Choroid plexus epithelial cell (primary cell): Measurements from ENCODE around the gene MSN.

Source experiments
- DNase-seq: peaks from one replicate; pipeline ENCODE4 v3.0.0-alpha.2; 2010; ENCODE audit warnings: low read depth
- H3K4me3 ChIP-seq: 2 replicates; pipeline ENCODE4 v1.5.1; 2011; ENCODE audit warnings: low read depth, mild to moderate bottlenecking, control low read depth, low read length, moderate library complexity
- TF ChIP-seq, protein P1 (sequence below): conservative IDR thresholded peaks from 2 replicates; pipeline ENCODE4 v1.5.1; 2011; ENCODE audit warnings: low read depth, mild to moderate bottlenecking, control low read depth, inconsistent platforms, low read length, moderate library complexity

The MSN gene

GRCh38 chrX:65657659-65658058 is 9.8 kb upstream of the MSN start:
- no peak overlapping the region for H3K4me3 ChIP-seq
- no peak for DNase-seq
- TF ChIP-seq, protein P1, sequence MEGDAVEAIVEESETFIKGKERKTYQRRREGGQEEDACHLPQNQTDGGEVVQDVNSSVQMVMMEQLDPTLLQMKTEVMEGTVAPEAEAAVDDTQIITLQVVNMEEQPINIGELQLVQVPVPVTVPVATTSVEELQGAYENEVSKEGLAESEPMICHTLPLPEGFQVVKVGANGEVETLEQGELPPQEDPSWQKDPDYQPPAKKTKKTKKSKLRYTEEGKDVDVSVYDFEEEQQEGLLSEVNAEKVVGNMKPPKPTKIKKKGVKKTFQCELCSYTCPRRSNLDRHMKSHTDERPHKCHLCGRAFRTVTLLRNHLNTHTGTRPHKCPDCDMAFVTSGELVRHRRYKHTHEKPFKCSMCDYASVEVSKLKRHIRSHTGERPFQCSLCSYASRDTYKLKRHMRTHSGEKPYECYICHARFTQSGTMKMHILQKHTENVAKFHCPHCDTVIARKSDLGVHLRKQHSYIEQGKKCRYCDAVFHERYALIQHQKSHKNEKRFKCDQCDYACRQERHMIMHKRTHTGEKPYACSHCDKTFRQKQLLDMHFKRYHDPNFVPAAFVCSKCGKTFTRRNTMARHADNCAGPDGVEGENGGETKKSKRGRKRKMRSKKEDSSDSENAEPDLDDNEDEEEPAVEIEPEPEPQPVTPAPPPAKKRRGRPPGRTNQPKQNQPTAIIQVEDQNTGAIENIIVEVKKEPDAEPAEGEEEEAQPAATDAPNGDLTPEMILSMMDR, result no peak

DNA sequence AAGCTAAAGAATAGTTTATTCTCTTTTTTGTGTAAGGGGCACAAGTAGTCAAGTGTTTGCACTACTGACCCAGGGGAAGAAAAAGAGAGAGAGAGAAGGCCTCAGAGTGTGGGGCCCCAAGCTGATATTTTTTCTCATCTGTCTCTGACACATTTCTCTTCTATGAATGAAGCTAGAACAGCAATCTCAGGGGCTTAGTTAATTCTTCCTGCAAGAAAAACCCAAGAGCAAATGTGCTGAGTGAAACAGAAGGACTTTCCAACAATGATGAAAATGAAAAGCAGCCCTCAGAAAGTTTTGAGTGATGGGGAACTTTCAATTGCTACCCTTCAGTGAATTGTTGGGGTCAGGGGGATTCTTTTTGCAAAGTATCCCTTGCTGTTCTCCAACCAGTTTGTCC is 9.2 kb upstream of the MSN start:
- no peak for DNase-seq
- no peak overlapping the region for H3K4me3 ChIP-seq
- TF ChIP-seq, protein P1, result no peak

DNA sequence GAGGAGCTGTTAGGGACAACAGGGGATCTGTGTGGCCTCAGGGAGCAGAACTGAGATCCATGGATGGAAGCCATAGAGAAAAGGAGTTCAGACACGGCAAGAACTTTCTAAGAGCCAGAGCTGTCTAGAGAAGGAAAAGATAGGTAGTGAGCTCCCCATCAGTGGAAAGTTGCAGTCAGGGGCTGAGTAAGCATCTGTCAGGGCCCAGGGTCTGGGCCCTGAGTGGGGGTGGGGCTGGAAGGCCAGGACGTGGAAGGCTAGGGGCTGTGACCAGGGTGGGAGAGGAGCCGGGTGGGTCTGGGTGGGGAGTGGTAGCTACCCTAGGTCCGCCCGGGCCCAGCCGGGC is 324 bp upstream of the MSN start:
- DNase-seq, result no peak
- TF ChIP-seq, protein P1, result no peak
- H3K4me3 ChIP-seq, result peak overlapping the region; percentile 14

DNA sequence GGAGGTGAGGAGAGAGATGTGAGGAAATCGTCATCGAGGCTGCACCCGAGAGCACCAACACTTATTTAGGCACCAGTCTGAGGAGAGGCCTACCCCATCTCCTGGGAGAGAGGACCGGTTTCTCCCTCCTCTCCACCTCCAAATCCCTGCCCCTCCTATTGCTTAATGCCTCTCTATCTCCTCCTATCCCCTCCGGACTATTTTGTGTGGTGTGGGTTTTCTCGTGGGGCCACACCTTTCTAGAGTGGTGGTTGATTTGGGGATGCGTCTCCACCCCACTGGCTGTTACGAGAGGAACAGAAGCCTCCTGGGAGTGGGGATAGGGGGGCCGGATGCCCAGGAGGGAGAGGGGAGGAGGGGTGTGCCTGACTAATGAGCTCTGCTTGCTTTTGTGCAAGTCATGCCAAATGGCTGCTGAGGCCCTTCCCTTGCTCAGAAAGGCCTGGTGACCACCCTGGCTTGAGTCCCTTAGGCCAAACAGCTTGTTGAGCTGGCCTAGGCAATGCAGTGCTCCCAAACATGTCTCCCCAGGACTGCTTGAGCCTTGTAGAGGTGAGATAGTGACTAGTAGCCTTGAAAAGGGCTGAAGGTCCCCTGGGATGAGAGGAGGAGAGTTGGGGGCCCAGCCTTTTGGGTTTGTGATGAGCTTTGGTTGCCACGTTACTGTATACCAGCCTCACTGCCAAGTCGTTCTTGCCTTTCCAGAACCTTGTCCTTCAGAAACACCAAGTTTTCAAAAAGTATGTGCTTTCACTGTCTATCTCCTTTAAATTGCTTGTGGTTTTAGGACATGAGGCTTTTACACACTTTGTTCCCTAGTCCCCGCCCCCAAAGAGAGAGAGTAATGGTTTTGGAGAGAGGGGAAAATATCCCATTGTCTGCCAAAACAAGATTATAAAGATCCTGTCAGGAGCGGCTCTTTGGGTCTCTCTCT is 1.2 kb downstream of the MSN start:
- TF ChIP-seq, protein P1, result no peak
- peak; percentile 69 for DNase-seq
- H3K4me3 ChIP-seq, result peak overlapping the region; percentile 78

DNA sequence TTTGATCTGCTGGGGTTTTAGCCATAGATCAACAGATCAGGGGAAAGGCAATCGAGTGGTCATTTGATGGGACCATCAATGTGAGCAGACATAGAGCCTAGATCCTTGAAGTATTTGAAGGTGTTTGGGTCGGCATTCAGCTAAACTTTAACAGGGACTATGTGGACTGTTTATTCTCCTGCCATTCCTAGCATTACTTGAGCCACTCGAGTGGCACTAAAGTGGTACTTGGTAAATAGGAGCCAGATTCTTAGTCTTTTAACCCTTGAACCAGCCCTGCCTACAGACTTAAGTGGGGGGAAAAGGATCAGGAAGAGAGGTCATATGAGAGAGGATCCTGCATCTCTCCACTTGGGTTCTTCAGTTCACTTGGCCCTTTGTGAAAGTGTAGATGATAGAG is 3.8 kb downstream of the MSN start:
- TF ChIP-seq, protein P1, result no peak
- DNase-seq, result no peak
- no peak overlapping the region for H3K4me3 ChIP-seq

DNA sequence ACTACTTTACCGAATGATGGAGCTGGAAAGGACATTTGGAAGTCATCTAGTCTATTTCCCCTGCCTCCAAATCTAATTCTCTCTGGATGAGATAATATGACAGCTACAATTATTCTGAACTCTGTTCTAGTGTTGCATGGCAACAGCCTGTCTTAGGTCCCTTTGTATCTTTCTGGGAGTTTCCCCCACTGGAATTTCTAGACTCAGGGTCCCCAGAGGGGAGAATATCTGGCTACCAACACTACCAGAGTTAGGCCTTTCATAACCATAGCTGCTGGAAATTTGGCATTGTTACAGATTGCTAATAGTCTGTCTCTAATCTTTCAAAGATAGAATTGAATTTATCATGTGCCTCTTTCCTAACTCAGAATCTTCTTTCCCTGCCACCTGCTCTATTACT is 4.5 kb downstream of the MSN start:
- peak; percentile 35 for DNase-seq
- TF ChIP-seq, protein P1, result no peak
- no peak overlapping the region for H3K4me3 ChIP-seq

DNA sequence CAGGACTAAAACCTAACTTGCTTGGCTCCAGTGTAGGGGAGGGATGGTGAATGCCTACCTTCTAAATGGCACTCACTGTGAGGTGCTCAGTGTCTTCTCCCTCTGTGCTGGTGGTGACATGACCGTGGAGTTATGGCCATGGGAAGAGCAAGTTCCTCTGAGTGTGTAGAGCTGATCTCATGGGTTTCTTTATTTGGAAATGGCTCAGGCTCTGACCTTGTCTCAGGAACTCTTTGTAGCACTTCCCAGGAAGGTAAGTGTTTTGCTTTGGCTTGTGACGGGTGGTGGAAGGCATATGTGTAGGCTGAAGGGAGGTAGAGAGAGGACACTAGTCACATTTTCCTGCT is 6.4 kb downstream of the MSN start:
- TF ChIP-seq, protein P1, result no peak
- H3K4me3 ChIP-seq, result no peak overlapping the region
- DNase-seq, result no peak
